GM19452 (cell line): ENCODE data around the gene NSG1.
"Not testable (repeated sequence)": the region's sequence is repeated elsewhere in the genome, so short reads cannot be mapped to it uniquely, and the experiment has no call there.

Source experiments
- ATAC-seq: cut with Tn5 transposase; IDR thresholded peaks from one replicate; pipeline ENCODE4 v1.9.1; 2021; ENCODE audit not compliant: unreplicated experiment

Gene NSG1

GRCh38 chr4:4386736-4387392 is at the start of gene NSG1:
Gene NSG1 (plus strand): TSS chr4:4387102. CDS start chr4:4387630, 528 bp downstream.
- no peak for ATAC-seq

- no peak for ATAC-seq
Measured at GRCh38 chr4:4338210-4339001, 48.5 kb upstream of the NSG1 start.

GRCh38 chr4:4339504-4340085 is 47.3 kb upstream of the NSG1 start:
- ATAC-seq = no peak

GRCh38 chr4:4341861-4342650 is 44.8 kb upstream of the NSG1 start:
- no peak for ATAC-seq

GRCh38 chr4:4343038-4343437 is 43.9 kb upstream of the NSG1 start:
- ATAC-seq = no peak

GRCh38 chr4:4344915-4345527 is 41.9 kb upstream of the NSG1 start:
- peak; percentile 90 for ATAC-seq

GRCh38 chr4:4347585-4347984 is 39.3 kb upstream of the NSG1 start:
- no peak for ATAC-seq

GRCh38 chr4:4348585-4348984 is 38.3 kb upstream of the NSG1 start:
- not testable (repeated sequence) for ATAC-seq

GRCh38 chr4:4349867-4350266 is 37.0 kb upstream of the NSG1 start:
- ATAC-seq = no peak

GRCh38 chr4:4350909-4351308 is 36.0 kb upstream of the NSG1 start:
- ATAC-seq = no peak

- ATAC-seq = no peak
Measured at GRCh38 chr4:4355302-4355701, 31.6 kb upstream of the NSG1 start.

- no peak for ATAC-seq
Measured at GRCh38 chr4:4356106-4357041, 30.5 kb upstream of the NSG1 start.

- no peak for ATAC-seq
Measured at GRCh38 chr4:4358093-4358854, 28.6 kb upstream of the NSG1 start.

GRCh38 chr4:4361883-4362282 is 25.0 kb upstream of the NSG1 start:
- no peak for ATAC-seq

- ATAC-seq = no peak
Measured at GRCh38 chr4:4362991-4363697, 23.8 kb upstream of the NSG1 start.

GRCh38 chr4:4364061-4364460 is 22.8 kb upstream of the NSG1 start:
- ATAC-seq = no peak

- no peak for ATAC-seq
Measured at GRCh38 chr4:4364486-4365208, 22.3 kb upstream of the NSG1 start.
